Nucleus accumbens (tissue), 56 donors: Measurements from ENCODE around the gene FLOT1.
"Not testable (repeated sequence)": the region's sequence is repeated elsewhere in the genome, so short reads cannot be mapped to it uniquely, and the experiment has no call there.

Experiments used
- DNase-seq, 56 donors: peaks; one replicate each; lab custom pipeline; 2025; lab: John Stamatoyannopoulos, UW

Gene FLOT1

GRCh38 chr6:30725713-30726505, 16.6 kb downstream of the FLOT1 start:
- no peak for DNase-seq

- DNase-seq, result no peak
These were observed 17.4 kb downstream of the FLOT1 start for GRCh38 chr6:30724906-30725667.

- peak in 1 of 56 donors; percentile 45 for DNase-seq
These were observed 18.4 kb downstream of the FLOT1 start for GRCh38 chr6:30723843-30724741.

DNA sequence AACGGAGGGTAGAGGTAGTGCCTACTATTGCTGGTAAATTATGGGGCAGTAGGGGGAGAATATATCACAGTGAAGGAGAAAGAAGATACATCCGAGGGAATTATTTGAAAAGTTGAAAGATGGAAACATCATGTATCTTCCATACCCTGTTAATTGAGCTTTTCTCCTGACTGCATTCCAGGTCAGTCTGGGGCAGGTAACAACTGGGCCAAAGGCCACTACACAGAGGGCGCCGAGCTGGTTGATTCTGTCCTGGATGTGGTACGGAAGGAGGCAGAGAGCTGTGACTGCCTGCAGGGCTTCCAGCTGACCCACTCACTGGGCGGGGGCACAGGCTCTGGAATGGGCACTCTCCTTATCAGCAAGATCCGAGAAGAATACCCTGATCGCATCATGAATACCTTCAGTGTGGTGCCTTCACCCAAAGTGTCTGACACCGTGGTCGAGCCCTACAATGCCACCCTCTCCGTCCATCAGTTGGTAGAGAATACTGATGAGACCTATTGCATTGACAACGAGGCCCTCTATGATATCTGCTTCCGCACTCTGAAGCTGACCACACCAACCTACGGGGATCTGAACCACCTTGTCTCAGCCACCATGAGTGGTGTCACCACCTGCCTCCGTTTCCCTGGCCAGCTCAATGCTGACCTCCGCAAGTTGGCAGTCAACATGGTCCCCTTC, 19.2 kb downstream of the FLOT1 start:
- peak in 1 of 56 donors; percentile 45 for DNase-seq

- peak in 51 of 56 donors; percentile 13 to 91 (median 65) for DNase-seq
These were observed 20.0 kb downstream of the FLOT1 start for GRCh38 chr6:30722280-30723112.

GRCh38 chr6:30722025-30722279, 20.5 kb downstream of the FLOT1 start:
- peak in 3 of 56 donors; percentile 24 to 53 (median 31) for DNase-seq

DNA sequence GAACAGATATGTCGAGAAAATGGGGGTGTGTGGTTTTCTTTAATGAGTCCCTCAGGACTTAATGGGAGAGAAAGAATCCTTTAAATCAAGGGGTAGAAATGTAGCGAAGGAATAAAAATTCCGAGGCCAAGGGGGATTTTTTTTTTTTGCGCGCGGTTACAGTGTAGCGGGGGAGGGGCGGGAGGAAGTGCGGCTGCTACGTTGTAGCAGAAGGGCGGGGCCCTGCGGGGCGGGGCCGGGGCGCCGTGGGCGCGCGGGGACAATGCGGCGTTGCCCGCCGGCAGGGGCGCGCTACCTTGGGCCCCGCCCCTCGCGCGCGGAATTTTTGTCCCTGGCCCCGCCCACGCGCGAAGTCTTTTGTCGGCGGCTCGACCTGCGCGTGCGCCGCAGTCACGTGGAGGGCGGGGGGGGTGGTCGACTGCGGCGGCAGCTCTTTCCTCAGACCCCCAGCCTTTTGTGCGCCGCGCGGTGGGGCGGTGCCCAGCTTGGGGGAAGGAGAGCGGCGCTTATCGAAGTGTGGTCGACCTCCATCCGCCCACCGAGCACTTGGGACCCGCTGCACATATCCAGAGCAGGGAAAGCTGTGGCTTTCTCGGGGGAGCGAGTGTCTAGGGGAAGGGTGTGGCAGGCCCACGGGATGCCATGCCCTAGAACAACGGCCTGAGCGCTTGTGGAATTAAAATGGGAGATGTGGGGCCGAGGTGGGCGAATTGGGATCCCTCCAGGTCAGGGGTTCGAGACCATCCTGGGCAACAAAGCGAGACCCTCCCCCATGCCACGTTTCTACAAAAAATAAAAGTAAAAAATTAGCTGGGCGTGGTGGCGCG, 21.1 kb downstream of the FLOT1 start:
- peak in 55 of 56 donors; percentile 49 to 93 (median 80) for DNase-seq

DNA sequence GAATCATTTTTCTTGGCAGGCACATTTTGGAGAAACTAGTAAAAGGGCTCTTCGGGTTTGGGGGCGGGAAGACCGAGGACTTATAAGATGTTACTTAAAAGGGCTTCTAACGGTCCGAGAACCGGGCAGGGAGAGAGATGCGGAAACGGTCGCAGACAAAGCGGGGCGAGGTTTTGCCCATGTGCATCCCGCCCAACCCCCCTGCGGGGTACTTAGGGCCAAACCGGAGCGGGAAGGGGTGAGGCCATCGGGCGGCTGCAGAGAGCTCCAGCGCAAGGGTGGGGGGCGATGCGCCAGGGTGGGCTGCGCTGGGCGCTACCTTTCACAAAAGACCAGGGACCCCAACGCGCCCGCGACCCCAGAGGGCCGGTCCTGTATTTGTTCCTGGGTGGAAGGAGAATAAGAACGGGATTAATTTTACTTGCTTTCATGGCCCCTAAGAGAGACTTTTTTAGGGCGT, 21.7 kb downstream of the FLOT1 start:
- DNase-seq, result peak in 44 of 56 donors; percentile 11 to 66 (median 33)

DNA sequence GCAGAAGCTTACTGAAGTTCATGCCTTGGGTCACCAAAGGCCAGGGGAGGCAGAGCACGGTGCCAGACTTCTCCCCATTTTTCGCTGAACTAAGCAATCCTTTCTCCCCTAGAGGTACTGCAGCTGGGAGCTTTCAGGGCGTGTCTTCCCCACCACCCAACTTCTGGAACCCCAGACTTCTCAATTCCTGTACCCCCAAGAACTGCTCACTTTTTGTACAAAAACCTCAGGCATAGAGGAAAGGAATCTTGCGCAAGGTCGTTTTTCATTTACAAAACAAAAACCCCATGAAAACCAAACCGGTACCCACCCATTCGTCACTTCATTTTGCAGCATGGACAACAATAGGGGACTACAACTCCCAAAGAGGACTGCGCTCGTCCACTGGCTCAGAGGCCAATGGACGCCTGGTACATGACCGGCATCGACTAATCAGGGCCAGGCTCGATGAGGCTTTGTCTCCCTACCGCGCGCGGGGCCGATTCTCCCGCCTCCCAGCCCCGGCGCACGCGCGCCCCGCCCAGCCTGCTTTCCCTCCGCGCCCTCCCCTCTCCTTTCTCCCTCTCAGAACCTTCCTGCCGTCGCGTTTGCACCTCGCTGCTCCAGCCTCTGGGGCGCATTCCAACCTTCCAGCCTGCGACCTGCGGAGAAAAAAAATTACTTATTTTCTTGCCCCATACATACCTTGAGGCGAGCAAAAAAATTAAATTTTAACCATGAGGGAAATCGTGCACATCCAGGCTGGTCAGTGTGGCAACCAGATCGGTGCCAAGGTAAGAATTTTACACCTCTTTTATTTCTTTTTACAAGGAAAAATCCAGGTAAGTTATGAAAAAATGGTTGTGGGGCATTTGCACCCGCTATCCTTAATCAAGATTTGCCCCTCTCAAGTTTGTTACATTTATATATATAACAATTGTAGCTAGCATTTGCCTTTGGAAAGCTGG, 22.4 kb downstream of the FLOT1 start, which contains the start of gene TUBB:
Gene TUBB (plus strand): TSS at position 562 of the 947 bp plus-strand sequence. CDS start 155 bp downstream, at position 717.
- peak; percentile 77 to 99 (median 96) for DNase-seq

DNA sequence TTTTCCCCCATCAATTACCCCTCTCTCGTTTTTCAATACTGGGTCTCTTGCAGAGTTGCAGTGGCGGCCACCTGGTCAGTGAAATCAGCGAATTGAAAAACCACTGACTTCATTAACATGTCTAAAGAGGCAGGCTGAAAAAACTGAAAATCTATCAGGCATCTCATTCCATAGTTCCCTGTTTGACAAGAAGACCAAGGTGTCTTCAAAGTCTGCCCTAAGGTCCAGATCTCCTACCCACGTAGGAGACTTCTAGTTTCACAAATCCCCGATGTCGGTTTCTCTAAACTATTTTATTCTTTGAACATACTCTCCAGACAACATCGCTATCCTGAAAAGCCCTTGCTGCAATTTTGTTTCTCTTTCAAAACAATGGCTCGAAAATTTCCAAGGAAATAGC, 23.1 kb downstream of the FLOT1 start:
- DNase-seq, result no peak

GRCh38 chr6:30717845-30718720, 24.4 kb downstream of the FLOT1 start:
- not testable (repeated sequence) for DNase-seq

GRCh38 chr6:30717129-30717844, 25.2 kb downstream of the FLOT1 start, which contains the start of gene MDC1:
Gene MDC1 (minus strand): TSS chr6:30717281. CDS start chr6:30715175, 2,106 bp downstream.
- peak; percentile 79 to 100 (median 99) for DNase-seq

DNA sequence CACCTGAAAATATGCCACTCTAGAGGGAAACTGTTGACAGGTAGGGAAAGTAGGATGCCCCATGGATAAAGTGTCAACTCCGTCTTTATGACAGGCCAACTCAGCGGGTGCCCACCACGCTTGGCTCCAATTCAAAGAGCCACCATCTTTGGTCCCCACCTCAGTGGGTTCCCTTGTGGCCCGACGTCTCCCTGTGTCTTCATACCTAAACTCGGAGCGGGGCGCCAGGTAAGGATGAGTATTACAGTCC, 25.7 kb downstream of the FLOT1 start:
- no peak for DNase-seq

DNA sequence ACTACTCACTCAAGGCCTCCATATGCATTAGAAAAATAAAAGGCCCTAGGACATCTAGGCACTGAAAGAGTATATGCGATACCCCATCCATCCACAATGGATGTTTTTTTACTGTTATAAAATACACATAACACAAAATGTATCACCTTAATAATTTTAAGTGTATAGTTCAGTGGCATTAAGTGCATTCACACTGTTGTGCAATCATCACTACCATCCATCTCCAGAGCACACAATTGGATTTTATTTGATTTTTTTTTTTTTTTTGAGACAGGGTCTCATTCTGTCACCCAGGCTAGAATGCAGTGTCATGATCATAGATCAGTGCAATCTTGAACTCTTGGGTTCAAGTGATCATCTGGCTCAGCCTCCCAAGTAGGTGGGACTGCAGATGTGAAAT, 28.2 kb downstream of the FLOT1 start:
- DNase-seq, result no peak

- DNase-seq, result no peak
These were observed 30.0 kb downstream of the FLOT1 start for GRCh38 chr6:30712441-30712945.
